PC-3 (cell line): Measurements from ENCODE around the gene ATF7. TPM values are rescaled to one million over a fixed set of nuclear protein-coding genes. Genes with fewer than 3 reads are reported as not detected.
A peak's percentile ranks its signal among the peaks of the same experiment; 100 is the strongest.

Source experiments
- ATAC-seq: fragments of 200-7000 bp; cut with Tn5 transposase; 2 replicates; pipeline ENCODE4 v1.9.1; 2020; ENCODE audit warnings: mild to moderate bottlenecking, moderate library complexity
- BruUV-seq: library from RNA; stranded (reverse); fragments of 400-500 nt; replicated peaks from 2 replicates; lab custom pipeline; 2021; lab: Mats Ljungman, UMichigan
- CTCF ChIA-PET: fragments of 300-600 bp; sonication (Branson Sonifier 250); formaldehyde crosslinking; loops from one replicate; lab custom pipeline; 2022; ENCODE audit warnings: antibody characterized with exemption; lab: Charles Lee
- POLR2A ChIA-PET: fragments of 300-600 bp; sonication (Branson Sonifier 250); formaldehyde crosslinking; loops from one replicate; lab custom pipeline; 2022; ENCODE audit warnings: antibody characterized with exemption; ENCODE audit not compliant: unreplicated experiment; lab: Charles Lee
- DNase-seq: peaks from one replicate; pipeline ENCODE4 v3.0.0-alpha.2; 2015
- H2AFZ ChIP-seq: fragments of 300-600 bp; sonication (generic); 2 replicates; pipeline ENCODE4 v1.6.0; 2016; ENCODE audit warnings: antibody characterized with exemption, low read length
- H3F3A ChIP-seq: fragments of 300-600 bp; sonication (generic); one replicate; pipeline ENCODE4 v1.6.0; 2017; ENCODE audit warnings: antibody characterized with exemption, low read length, control low read depth, mild to moderate bottlenecking; ENCODE audit not compliant: unreplicated experiment
- H3K27ac ChIP-seq: fragments of 300-600 bp; sonication (generic); 2 replicates; pipeline ENCODE4 v1.5.1; 2016; ENCODE audit warnings: mild to moderate bottlenecking, low read length
- H3K27me3 ChIP-seq: fragments of 300-600 bp; sonication (generic); 2 replicates; pipeline ENCODE4 v1.6.1; 2016; ENCODE audit warnings: low read length, mixed read lengths
- H3K36me3 ChIP-seq: fragments of 300-600 bp; sonication (generic); 2 replicates; pipeline ENCODE4 v1.6.1; 2016; ENCODE audit warnings: low read depth, mixed run types, low read length, mixed read lengths
- H3K4me1 ChIP-seq: fragments of 300-600 bp; sonication (generic); 2 replicates; pipeline ENCODE4 v1.5.1; 2016; ENCODE audit warnings: low read length; ENCODE audit not compliant: insufficient read depth
- H3K4me2 ChIP-seq: fragments of 300-600 bp; sonication (generic); 2 replicates; pipeline ENCODE4 v1.6.0; 2016; ENCODE audit warnings: low read length
- H3K4me3 ChIP-seq: fragments of 300-600 bp; sonication (generic); 2 replicates; pipeline ENCODE4 v1.5.1; 2016; ENCODE audit warnings: mild to moderate bottlenecking, low read length, mixed read lengths
- H3K79me2 ChIP-seq: fragments of 300-600 bp; sonication (generic); 2 replicates; pipeline ENCODE4 v1.6.1; 2017; ENCODE audit warnings: low read length, mixed read lengths
- H3K9ac ChIP-seq: fragments of 300-600 bp; sonication (generic); 2 replicates; pipeline ENCODE4 v1.6.0; 2016; ENCODE audit warnings: mild to moderate bottlenecking, low read length
- H3K9me2 ChIP-seq: fragments of 300-600 bp; sonication (generic); replicated peaks from 2 replicates; pipeline ENCODE4 v1.6.1; 2016; ENCODE audit warnings: mixed run types, low read length, mixed read lengths
- H3K9me3 ChIP-seq: fragments of 300-600 bp; sonication (generic); 2 replicates; pipeline ENCODE4 v1.6.1; 2016; ENCODE audit warnings: low read length, mixed read lengths
- H4K20me1 ChIP-seq: fragments of 300-600 bp; sonication (generic); 2 replicates; pipeline ENCODE4 v1.6.1; 2016; ENCODE audit warnings: low read length, mixed read lengths
- EZH2 ChIP-seq: fragments of 300-600 bp; sonication (generic); IDR thresholded peaks from one replicate; pipeline ENCODE4 v1.6.1; 2017; ENCODE audit warnings: antibody characterized with exemption, mild to moderate bottlenecking, low read length; ENCODE audit not compliant: unreplicated experiment
- EZH2phosphoT487 ChIP-seq: fragments of 300-600 bp; sonication (generic); IDR thresholded peaks from 2 replicates; pipeline ENCODE4 v1.6.1; 2018; ENCODE audit warnings: mild to moderate bottlenecking, antibody characterized with exemption, low read length, borderline replicate concordance
- intact Hi-C: fragments of 100-400 bp; cut with micrococcal nuclease; formaldehyde crosslinking; loops from 2 replicates; pipeline ENCODE4 v1.9.0; 2023
- total RNA-seq: library from RNA; depleted of rRNA; stranded (reverse); fragments of >200 nt; gene quantifications from 2 replicates; pipeline ENCODE4 v1.2.3, GENCODE V29; 2014
- TF ChIP-seq, protein P1 (sequence below): fragments of 300-600 bp; sonication (generic); conservative IDR thresholded peaks from 2 replicates; pipeline ENCODE4 v1.5.1; 2017; ENCODE audit warnings: antibody characterized with exemption, low read depth, mild to moderate bottlenecking, low read length

ATF7 gene
- total RNA-seq, 1 experiment from 2014 or later, result 7.9 TPM

DNA sequence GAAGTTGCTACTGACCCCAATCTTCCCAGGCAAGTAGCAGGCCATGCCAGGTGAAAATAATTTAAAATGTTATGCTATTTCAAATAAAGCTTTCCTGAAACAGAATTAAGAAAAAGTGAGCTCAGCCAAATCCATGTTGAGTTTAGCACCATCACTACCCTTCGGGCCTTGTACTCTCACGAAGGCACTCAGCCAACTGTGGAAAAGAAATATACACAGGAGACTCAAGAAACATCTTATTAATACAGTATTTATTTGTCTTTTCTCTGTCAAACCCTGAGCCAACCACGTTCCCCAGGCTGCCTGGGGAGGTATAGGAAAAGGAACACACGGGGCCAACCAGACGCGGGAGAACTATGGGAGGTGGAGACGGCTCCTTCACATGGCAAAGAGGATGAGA, 38.8 kb upstream of the ATF7 start:
- ChIA-PET CTCF (no interaction called here), POLR2A (no interaction called here)
- intact Hi-C loops, result no loop called here
- Histone ChIP-seq H3K27me3 (no peaks in the 10 kb centered on the region), H3K4me3 (no peak overlapping the region), H3K9ac (no peak overlapping the region), H3K36me3 (peaks cover 27% of the 10 kb centered on the region), H3F3A (no peaks in the 10 kb centered on the region), H3K4me2 (no peak overlapping the region), H3K9me3 (no peaks in the 10 kb centered on the region), H3K9me2 (no peaks in the 10 kb centered on the region), H2AFZ (no peak overlapping the region), H4K20me1 (no peaks in the 10 kb centered on the region), H3K27ac (no peak overlapping the region), H3K79me2 (no peaks in the 10 kb centered on the region), H3K4me1 (peaks cover 4% of the 10 kb centered on the region)
- no TSS peak for BruUV-seq
- no peak for TF ChIP-seq EZH2phosphoT487
- TF ChIP-seq EZH2, result no peak
- TF ChIP-seq, protein P1, sequence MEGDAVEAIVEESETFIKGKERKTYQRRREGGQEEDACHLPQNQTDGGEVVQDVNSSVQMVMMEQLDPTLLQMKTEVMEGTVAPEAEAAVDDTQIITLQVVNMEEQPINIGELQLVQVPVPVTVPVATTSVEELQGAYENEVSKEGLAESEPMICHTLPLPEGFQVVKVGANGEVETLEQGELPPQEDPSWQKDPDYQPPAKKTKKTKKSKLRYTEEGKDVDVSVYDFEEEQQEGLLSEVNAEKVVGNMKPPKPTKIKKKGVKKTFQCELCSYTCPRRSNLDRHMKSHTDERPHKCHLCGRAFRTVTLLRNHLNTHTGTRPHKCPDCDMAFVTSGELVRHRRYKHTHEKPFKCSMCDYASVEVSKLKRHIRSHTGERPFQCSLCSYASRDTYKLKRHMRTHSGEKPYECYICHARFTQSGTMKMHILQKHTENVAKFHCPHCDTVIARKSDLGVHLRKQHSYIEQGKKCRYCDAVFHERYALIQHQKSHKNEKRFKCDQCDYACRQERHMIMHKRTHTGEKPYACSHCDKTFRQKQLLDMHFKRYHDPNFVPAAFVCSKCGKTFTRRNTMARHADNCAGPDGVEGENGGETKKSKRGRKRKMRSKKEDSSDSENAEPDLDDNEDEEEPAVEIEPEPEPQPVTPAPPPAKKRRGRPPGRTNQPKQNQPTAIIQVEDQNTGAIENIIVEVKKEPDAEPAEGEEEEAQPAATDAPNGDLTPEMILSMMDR, result no peak
- ATAC-seq (no peak), DNase-seq (no peak)

DNA sequence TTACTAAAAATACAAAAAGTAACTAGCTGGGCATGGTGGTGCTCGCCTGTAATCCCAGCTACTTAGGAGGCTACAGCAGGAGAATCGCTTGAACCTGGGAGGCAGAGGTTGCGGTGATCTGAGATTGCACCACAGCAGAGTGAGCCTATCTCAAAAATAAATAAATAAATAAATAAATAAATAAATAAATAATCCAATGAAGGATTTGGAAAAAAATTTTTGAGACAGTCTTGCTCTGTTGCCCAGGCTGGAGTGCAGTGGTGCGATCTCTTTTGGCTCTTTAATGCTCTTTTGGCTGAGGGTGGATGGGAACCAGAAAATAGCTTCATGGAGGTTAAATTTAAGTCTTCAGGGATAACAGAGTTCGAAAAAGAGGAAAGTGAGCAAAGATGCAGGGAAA, 38.0 kb upstream of the ATF7 start:
- no peaks in the 10 kb centered on the region for H3K27me3 ChIP-seq
- no peak overlapping the region for H2AFZ ChIP-seq
- no peaks in the 10 kb centered on the region for H3K79me2 ChIP-seq
- no peak overlapping the region for H3K4me2 ChIP-seq
- ATAC-seq (no peak), DNase-seq (no peak)
- peaks cover 12% of the 10 kb centered on the region for H3K4me1 ChIP-seq
- no TSS peak for BruUV-seq
- CTCF ChIA-PET, result no interaction called here
- peaks cover 5% of the 10 kb centered on the region for H3F3A ChIP-seq
- H3K9me2 ChIP-seq, result no peaks in the 10 kb centered on the region
- H3K9me3 ChIP-seq, result no peaks in the 10 kb centered on the region
- no peak for TF ChIP-seq EZH2phosphoT487
- no peak for TF ChIP-seq EZH2
- TF ChIP-seq, protein P1, result no peak
- POLR2A ChIA-PET, result no interaction called here
- no peaks in the 10 kb centered on the region for H4K20me1 ChIP-seq
- intact Hi-C loops, result no loop called here
- peaks cover 20% of the 10 kb centered on the region for H3K36me3 ChIP-seq
- H3K4me3 ChIP-seq, result no peak overlapping the region
- no peak overlapping the region for H3K27ac ChIP-seq
- H3K9ac ChIP-seq, result no peak overlapping the region

DNA sequence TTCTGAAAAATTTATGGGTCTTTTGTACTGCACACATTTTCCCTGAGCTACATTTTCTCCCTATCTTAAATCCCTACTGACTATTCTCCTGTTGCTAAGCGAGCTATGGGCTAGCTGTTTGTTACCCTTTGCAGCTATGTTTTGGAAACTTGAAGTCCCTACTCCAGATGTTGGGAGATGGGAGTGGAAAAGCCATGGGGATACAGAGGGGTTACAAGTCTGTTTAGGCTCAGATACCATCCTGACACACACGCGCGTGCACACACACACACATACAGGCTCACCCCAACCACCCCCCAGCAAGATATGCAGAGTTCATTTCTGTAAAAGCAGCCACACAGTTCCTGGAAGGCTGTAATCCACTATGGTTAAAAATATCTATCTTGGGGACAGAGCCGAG, 33.9 kb upstream of the ATF7 start:
- no peaks in the 10 kb centered on the region for H4K20me1 ChIP-seq
- H3K4me1 ChIP-seq, result peaks cover 22% of the 10 kb centered on the region
- no peaks in the 10 kb centered on the region for H3K9me3 ChIP-seq
- DNase-seq (no peak), ATAC-seq (no peak)
- peak overlapping the region; percentile 90 for H3K27ac ChIP-seq
- peaks cover 2% of the 10 kb centered on the region; the same call in 1 of the 2 replicates for H3K36me3 ChIP-seq
- H3K9me2 ChIP-seq, result no peaks in the 10 kb centered on the region
- peaks cover 6% of the 10 kb centered on the region for H3F3A ChIP-seq
- intact Hi-C loops, result no loop called here
- no peak for TF ChIP-seq EZH2
- no peaks in the 10 kb centered on the region for H3K79me2 ChIP-seq
- H3K4me2 ChIP-seq, result peak overlapping the region; percentile 61
- ChIA-PET POLR2A (no interaction called here), CTCF (interaction anchor here (2.0 kb wide), 1 partner anchor 16 kb away, joined by 10 read pairs; the partner anchor contains the start of gene ATP5MC2)
- no peak overlapping the region for H2AFZ ChIP-seq
- H3K9ac ChIP-seq, result peak overlapping the region; percentile 48; the same call in 1 of the 2 replicates
- no peaks in the 10 kb centered on the region for H3K27me3 ChIP-seq
- H3K4me3 ChIP-seq, result no peak overlapping the region
- BruUV-seq, result no TSS peak
